H1 (cell line): Measurements from ENCODE around the gene MED28. TPM values are rescaled to one million over a fixed set of nuclear protein-coding genes. Genes with fewer than 3 reads are reported as not detected.

Experiments
- CTCF ChIA-PET: fragments of 300-600 bp; sonication (Branson Sonifier 250); formaldehyde crosslinking; loops from one replicate; lab custom pipeline; 2021; ENCODE audit not compliant: partially characterized antibody; lab: Charles Lee
- POLR2A ChIA-PET: fragments of 300-600 bp; sonication (Branson Sonifier 250); formaldehyde crosslinking; loops from one replicate; lab custom pipeline; 2021; ENCODE audit warnings: inconsistent platforms; ENCODE audit not compliant: partially characterized antibody; lab: Charles Lee
- DNase-seq, 2 experiments: peaks; one replicate each; pipeline versions ENCODE4 v3.0.0 to v3.0.0-alpha.2; 2010 to 2022; ENCODE audit warnings: low spot score in 2 of 2, low read depth in 1 of 2, mixed read lengths in 1 of 2
- FAIRE-seq: peaks from 2 replicates; lab custom pipeline; 2011; peaks lifted over from hg19 to GRCh38; lab: Jason Lieb, UNC
- H2AFZ ChIP-seq: 2 replicates; pipeline ENCODE4 v1.8.1; 2012; ENCODE audit warnings: low read length, inconsistent platforms
- H2AK5ac ChIP-seq: 2 replicates; pipeline ENCODE4 v1.6.1; 2013; ENCODE audit warnings: low read depth, low read length
- H2BK120ac ChIP-seq: replicated peaks from 2 replicates; pipeline ENCODE3; 2013; ENCODE audit warnings: low read depth, low read length, inconsistent platforms
- H2BK12ac ChIP-seq: 2 replicates; pipeline ENCODE4 v1.6.1; 2013; ENCODE audit warnings: low read depth, low read length
- H2BK15ac ChIP-seq: 2 replicates; pipeline ENCODE4 v1.6.1; 2013; ENCODE audit warnings: low read length
- H2BK20ac ChIP-seq: 2 replicates; pipeline ENCODE4 v1.6.1; 2013; ENCODE audit warnings: low read length
- H2BK5ac ChIP-seq: 2 replicates; pipeline ENCODE4 v1.6.1; 2013; ENCODE audit warnings: low read depth, low read length
- H3K14ac ChIP-seq: 2 replicates; pipeline ENCODE4 v1.6.1; 2013; ENCODE audit warnings: inconsistent platforms; ENCODE audit not compliant: insufficient read length
- H3K18ac ChIP-seq: 2 replicates; pipeline ENCODE4 v1.6.1; 2013; ENCODE audit warnings: low read length; ENCODE audit errors: extremely low read depth
- H3K23ac ChIP-seq: 2 replicates; pipeline ENCODE4 v1.6.1; 2013; ENCODE audit warnings: inconsistent platforms; ENCODE audit not compliant: insufficient read length
- H3K23me2 ChIP-seq: 2 replicates; pipeline ENCODE4 v1.6.1; 2013; ENCODE audit warnings: low read depth, low read length
- H3K27ac ChIP-seq: 2 replicates; pipeline ENCODE4 v1.6.1; 2011; ENCODE audit warnings: low read depth, low read length, inconsistent platforms
- H3K27me3 ChIP-seq, 4 experiments: replicated peaks in 1 of 4; 1 replicate in 1 of 4; 2 replicates in 3 of 4; pipeline versions ENCODE4 v1.6.1 to v1.8.1; 2011 to 2013; ENCODE audit warnings: low read length in 3 of 4, mild to moderate bottlenecking in 3 of 4, inconsistent platforms in 2 of 4, mixed read lengths in 2 of 4, moderate library complexity in 1 of 4; ENCODE audit not compliant: control insufficient read depth in 3 of 4, insufficient read depth in 3 of 4; ENCODE audit errors: extremely low read depth in 1 of 4
- H3K36me3 ChIP-seq, 4 experiments: 2 replicates each; pipeline versions ENCODE4 v1.6.1 to v1.8.1; 2011 to 2013; ENCODE audit warnings: mild to moderate bottlenecking in 4 of 4, low read length in 3 of 4, moderate library complexity in 2 of 4, control low read depth in 1 of 4, inconsistent platforms in 1 of 4; ENCODE audit not compliant: insufficient read depth in 4 of 4, control insufficient read depth in 2 of 4
- H3K4ac ChIP-seq: replicated peaks from 2 replicates; pipeline ENCODE3; 2013; ENCODE audit warnings: low read length, low read depth, mixed read lengths, inconsistent platforms; ENCODE audit not compliant: insufficient read length
- H3K4me1 ChIP-seq, 4 experiments: replicated peaks in 1 of 4; 1 replicate in 1 of 4; 2 replicates in 3 of 4; pipeline versions ENCODE4 v1.6.1 to v1.8.1; 2011 to 2013; ENCODE audit warnings: low read length in 3 of 4, inconsistent platforms in 2 of 4, mixed read lengths in 1 of 4; ENCODE audit not compliant: insufficient read depth in 4 of 4, control insufficient read depth in 3 of 4
- H3K4me2 ChIP-seq, 2 experiments: 2 replicates each; pipeline versions ENCODE4 v1.6.1 to v1.8.1; 2011 to 2013; ENCODE audit warnings: low read depth in 2 of 2, low read length in 2 of 2, control low read depth in 1 of 2, inconsistent platforms in 1 of 2, mild to moderate bottlenecking in 1 of 2; ENCODE audit not compliant: insufficient read depth in 1 of 2
- H3K4me3 ChIP-seq, 4 experiments: fragments of 200-600, 300-600 bp in 1 of 4; sonication (generic), shearing (Covaris generic), sonication (Bioruptor Twin) in 1 of 4; 2 replicates each; pipeline versions ENCODE4 v1.5.1 to v1.8.1; 2011 to 2016; ENCODE audit warnings: low read length in 4 of 4, low read depth in 3 of 4, control low read depth in 2 of 4, inconsistent platforms in 2 of 4, mild to moderate bottlenecking in 2 of 4, mixed read lengths in 1 of 4, moderate library complexity in 1 of 4; ENCODE audit not compliant: insufficient read depth in 2 of 4; ENCODE audit errors: extremely low read depth in 1 of 4
- H3K56ac ChIP-seq: replicated peaks from 2 replicates; pipeline ENCODE3; 2013; ENCODE audit warnings: low read depth, mild to moderate bottlenecking, mixed read lengths, low read length, inconsistent platforms; ENCODE audit not compliant: insufficient read length
- H3K79me1 ChIP-seq: 2 replicates; pipeline ENCODE4 v1.6.1; 2013; ENCODE audit warnings: low read depth, low read length, control low read depth
- H3K79me2 ChIP-seq, 2 experiments: 2 replicates each; pipeline versions ENCODE4 v1.6.1 to v1.8.1; 2012 to 2013; ENCODE audit warnings: low read length in 2 of 2, mild to moderate bottlenecking in 2 of 2, inconsistent platforms in 1 of 2; ENCODE audit not compliant: insufficient read depth in 2 of 2, control insufficient read depth in 1 of 2
- H3K9ac ChIP-seq, 4 experiments: replicated peaks in 1 of 4; 1 replicate in 1 of 4; 2 replicates in 3 of 4; pipeline versions ENCODE4 v1.6.1 to v1.8.1; 2011 to 2013; ENCODE audit warnings: low read depth in 3 of 4, low read length in 3 of 4, control low read depth in 2 of 4, mild to moderate bottlenecking in 2 of 4, moderate library complexity in 2 of 4, inconsistent platforms in 1 of 4; ENCODE audit errors: extremely low read depth in 1 of 4
- H3K9me3 ChIP-seq, 2 experiments: 2 replicates each; pipeline versions ENCODE4 v1.6.1 to v1.8.1; 2012 to 2013; ENCODE audit warnings: mild to moderate bottlenecking in 2 of 2, moderate library complexity in 2 of 2, control low read depth in 1 of 2, inconsistent platforms in 1 of 2, low read depth in 1 of 2, low read length in 1 of 2, mixed read lengths in 1 of 2; ENCODE audit not compliant: insufficient read depth in 2 of 2
- H4K20me1 ChIP-seq, 2 experiments: replicated peaks in 1 of 2; 2 replicates each; pipeline versions ENCODE3 to v1.8.1; 2011 to 2013; ENCODE audit warnings: inconsistent platforms in 2 of 2, low read length in 2 of 2, mild to moderate bottlenecking in 1 of 2; ENCODE audit not compliant: insufficient read depth in 2 of 2, control insufficient read depth in 1 of 2
- H4K5ac ChIP-seq: 2 replicates; pipeline ENCODE4 v1.6.1; 2013; ENCODE audit warnings: low read length, low read depth, mixed read lengths, inconsistent platforms; ENCODE audit not compliant: insufficient read length
- H4K8ac ChIP-seq: 2 replicates; pipeline ENCODE4 v1.8.0; 2013; ENCODE audit warnings: mild to moderate bottlenecking, moderate library complexity, low read length, inconsistent platforms; ENCODE audit not compliant: insufficient read depth; ENCODE audit errors: extremely low read depth
- H4K91ac ChIP-seq: replicated peaks from 2 replicates; pipeline ENCODE3; 2013; ENCODE audit warnings: low read length, mixed read lengths, inconsistent platforms; ENCODE audit not compliant: insufficient read length
- BRCA1 ChIP-seq: IDR thresholded peaks from 2 replicates; pipeline ENCODE4 v1.6.1; 2012; ENCODE audit warnings: low read depth, low read length, improper control_type of control experiment
- NANOG ChIP-seq: IDR thresholded peaks from 2 replicates; pipeline ENCODE4 v1.6.1; 2011; ENCODE audit warnings: low read length, low read depth, mild to moderate bottlenecking, inconsistent platforms; ENCODE audit not compliant: insufficient read depth, poor library complexity, severe bottlenecking
- POLR2AphosphoS5 ChIP-seq: IDR thresholded peaks from 2 replicates; pipeline ENCODE4 v1.6.1; 2011; ENCODE audit warnings: low read depth, low read length
- POU5F1 ChIP-seq: IDR thresholded peaks from 2 replicates; pipeline ENCODE4 v1.6.1; 2011; ENCODE audit warnings: low read depth, mild to moderate bottlenecking, low read length, moderate library complexity
- RAD21 ChIP-seq, 2 experiments: IDR thresholded peaks in 1 of 2; conservative IDR thresholded peaks in 1 of 2; 2 replicates each; pipeline ENCODE4 v1.6.1; 2011; ENCODE audit warnings: low read depth in 2 of 2, low read length in 2 of 2, improper control_type of control experiment in 1 of 2, inconsistent platforms in 1 of 2, mild to moderate bottlenecking in 1 of 2, moderate library complexity in 1 of 2
- RBBP5 ChIP-seq: IDR thresholded peaks from 2 replicates; pipeline ENCODE4 v1.7.1; 2012; ENCODE audit warnings: low read depth, mild to moderate bottlenecking, inconsistent platforms, low read length, moderate library complexity, borderline replicate concordance
- SAP30 ChIP-seq: fragments of 300-600 bp; sonication (generic); IDR thresholded peaks from 2 replicates; pipeline ENCODE4 v1.7.1; 2012; ENCODE audit warnings: low read length, moderate library complexity, mild to moderate bottlenecking, inconsistent platforms; ENCODE audit not compliant: insufficient read depth, insufficient replicate concordance
- SP1 ChIP-seq: IDR thresholded peaks from 2 replicates; pipeline ENCODE4 v1.6.1; 2011; ENCODE audit warnings: low read depth, low read length
- SP2 ChIP-seq: IDR thresholded peaks from 2 replicates; pipeline ENCODE4 v1.6.1; 2012; ENCODE audit warnings: mild to moderate bottlenecking, low read length, inconsistent platforms
- WGBS, 2 experiments: shearing (Covaris generic) in 1 of 2; methylation state at CpG; one replicate each; pipeline versions ENCODE4 v1.1.6 to v1.1.7; 2013 to 2015; ENCODE audit warnings: low lambda C conversion rate in 2 of 2, mixed read lengths in 2 of 2, inconsistent platforms in 1 of 2, low coverage in 1 of 2, missing lambda C conversion rate in 1 of 2; ENCODE audit not compliant: insufficient replicate concordance in 2 of 2, insufficient coverage in 1 of 2, insufficient read length in 1 of 2; ENCODE audit errors: extremely low coverage in 1 of 2, missing lambda C conversion rate in 1 of 2; 5-methylcytosine and 5-hydroxymethylcytosine counted together
- polyA plus RNA-seq, 7 experiments: library from polyadenylated mRNA; depleted of rRNA in 3 of 7; stranded (reverse) in 5 of 7; unstranded in 2 of 7; fragments of >200 nt in 5 of 7; fragments of 200-250 nt in 2 of 7; gene quantifications; 1 replicate in 5 of 7; 2 replicates in 1 of 7; 4 replicates in 1 of 7; pipeline versions ENCODE4 v1.2.1 to v1.2.3, GENCODE V29; 2011 to 2013; ENCODE audit warnings: missing spikeins in 2 of 7, mixed read lengths in 2 of 7
- total RNA-seq: library from RNA; stranded (reverse); fragmentation: NEBNext Ultra II Directional; extraction: Animal tissue kit (Norgen Biotek cat#: 25700); gene quantifications from 2 replicates; pipeline ENCODE4 v1.2.1, GENCODE V29; 2021
- TF ChIP-seq, protein P1 (sequence below): IDR thresholded peaks from 2 replicates; pipeline ENCODE4 v1.6.1; 2012; ENCODE audit warnings: low read length, inconsistent platforms

The MED28 gene
- total and polyA plus RNA-seq, 2 of the 8 experiments (the other 6 are each of a cell fraction or from before 2014, with no cell fraction given), result 24.0 to 87.1 TPM

DNA sequence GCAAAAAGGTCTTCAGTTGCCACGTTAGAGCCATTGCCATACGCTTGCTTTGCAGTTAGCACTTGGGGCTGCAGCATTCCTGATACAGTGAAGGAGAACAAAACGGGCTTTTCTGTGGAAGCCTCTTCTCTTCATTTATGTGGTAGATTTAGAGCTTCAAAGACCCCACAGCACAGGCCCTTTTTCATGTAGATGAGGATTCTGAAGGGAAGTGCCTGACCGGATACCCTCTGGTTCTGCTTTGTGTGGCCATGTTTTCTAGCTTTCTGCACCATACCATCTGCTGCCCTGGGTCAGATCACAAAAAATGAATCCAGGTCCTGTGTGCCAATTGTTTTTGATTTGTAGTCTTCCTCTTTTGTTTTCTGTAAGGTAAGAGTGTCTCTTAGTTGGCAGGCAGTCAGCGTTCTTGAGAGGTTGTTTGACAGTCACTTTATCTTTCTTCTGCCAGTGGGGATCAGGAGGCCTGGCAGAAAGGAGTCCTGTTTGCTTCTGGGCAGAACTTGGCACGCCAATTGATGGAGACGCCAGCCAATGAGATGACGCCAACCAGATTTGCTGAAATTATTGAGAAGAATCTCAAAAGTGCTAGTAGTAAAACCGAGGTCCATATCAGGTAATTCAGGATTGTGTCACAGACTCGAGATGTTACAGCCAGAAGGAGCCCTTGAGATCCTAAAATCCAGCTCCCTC is 29.8 kb upstream of the MED28 start:
- Histone ChIP-seq H3K4ac (no peak overlapping the region), H4K20me1 (peaks cover 0 to 2% of the 10 kb centered on the region in 2 experiments), H3K9me3 (no peaks in the 10 kb centered on the region), H3K36me3 (peaks cover 5 to 65% (median 33%) of the 10 kb centered on the region in 4 experiments), H3K18ac (no peak overlapping the region), H3K79me2 (no peaks in the 10 kb centered on the region), H3K9ac (no peak overlapping the region), H2BK20ac (no peak overlapping the region), H3K14ac (no peak overlapping the region), H3K4me1 (no peaks in the 10 kb centered on the region; a peak in 1 of 7 replicates), H2BK5ac (no peak overlapping the region; the same call in 1 of the 2 replicates), H4K91ac (no peak overlapping the region), H2AFZ (no peak overlapping the region), H3K23ac (no peak overlapping the region), H3K23me2 (no peaks in the 10 kb centered on the region), H3K27ac (no peak overlapping the region), H4K8ac (no peak overlapping the region), H3K4me3 (no peak overlapping the region), H3K27me3 (no peaks in the 10 kb centered on the region), H3K79me1 (no peaks in the 10 kb centered on the region), H2BK120ac (no peak overlapping the region), H3K56ac (no peak overlapping the region), H2BK15ac (no peak overlapping the region), H2AK5ac (no peak overlapping the region), H3K4me2 (no peak overlapping the region), H2BK12ac (no peak overlapping the region), H4K5ac (no peak overlapping the region)
- 78% methylated on average over 10 of the region's 10 CpGs; no CpG with 5 or more reads in 1 of the 2 experiments for WGBS, 2 experiments
- CTCF ChIA-PET, result interaction anchor here (0.6 to 2.3 kb wide), 3 partner anchors 13 to 996 kb away, joined by 3 to 10 read pairs (median 3); no protein-coding TSS in a partner anchor
- POLR2A ChIA-PET, result interaction anchor here (0.6 to 1.8 kb wide), 7 partner anchors 9 to 1404 kb away, joined by 3 to 6 read pairs (median 3); partner anchors contain the start of genes MED28 and QDPR
- DNase-seq (no peak), FAIRE-seq (no peak)
- TF ChIP-seq SP1 (no peak), POU5F1 (no peak), RBBP5 (no peak), SP2 (no peak), SAP30 (no peak), BRCA1 (no peak), NANOG (no peak), POLR2AphosphoS5 (no peak), RAD21 (IDR thresholded peaks at IDR 0.05 in 1 of 2, conservative IDR thresholded peaks at IDR 0.05 in 1 of 2; ENCODE audit: low read depth in 2 of 2, low read length in 2 of 2) (no peak)
- TF ChIP-seq, protein P1, sequence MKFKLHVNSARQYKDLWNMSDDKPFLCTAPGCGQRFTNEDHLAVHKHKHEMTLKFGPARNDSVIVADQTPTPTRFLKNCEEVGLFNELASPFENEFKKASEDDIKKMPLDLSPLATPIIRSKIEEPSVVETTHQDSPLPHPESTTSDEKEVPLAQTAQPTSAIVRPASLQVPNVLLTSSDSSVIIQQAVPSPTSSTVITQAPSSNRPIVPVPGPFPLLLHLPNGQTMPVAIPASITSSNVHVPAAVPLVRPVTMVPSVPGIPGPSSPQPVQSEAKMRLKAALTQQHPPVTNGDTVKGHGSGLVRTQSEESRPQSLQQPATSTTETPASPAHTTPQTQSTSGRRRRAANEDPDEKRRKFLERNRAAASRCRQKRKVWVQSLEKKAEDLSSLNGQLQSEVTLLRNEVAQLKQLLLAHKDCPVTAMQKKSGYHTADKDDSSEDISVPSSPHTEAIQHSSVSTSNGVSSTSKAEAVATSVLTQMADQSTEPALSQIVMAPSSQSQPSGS, result no peak
